ENCODE results near the gene ZIC4.

DNA sequence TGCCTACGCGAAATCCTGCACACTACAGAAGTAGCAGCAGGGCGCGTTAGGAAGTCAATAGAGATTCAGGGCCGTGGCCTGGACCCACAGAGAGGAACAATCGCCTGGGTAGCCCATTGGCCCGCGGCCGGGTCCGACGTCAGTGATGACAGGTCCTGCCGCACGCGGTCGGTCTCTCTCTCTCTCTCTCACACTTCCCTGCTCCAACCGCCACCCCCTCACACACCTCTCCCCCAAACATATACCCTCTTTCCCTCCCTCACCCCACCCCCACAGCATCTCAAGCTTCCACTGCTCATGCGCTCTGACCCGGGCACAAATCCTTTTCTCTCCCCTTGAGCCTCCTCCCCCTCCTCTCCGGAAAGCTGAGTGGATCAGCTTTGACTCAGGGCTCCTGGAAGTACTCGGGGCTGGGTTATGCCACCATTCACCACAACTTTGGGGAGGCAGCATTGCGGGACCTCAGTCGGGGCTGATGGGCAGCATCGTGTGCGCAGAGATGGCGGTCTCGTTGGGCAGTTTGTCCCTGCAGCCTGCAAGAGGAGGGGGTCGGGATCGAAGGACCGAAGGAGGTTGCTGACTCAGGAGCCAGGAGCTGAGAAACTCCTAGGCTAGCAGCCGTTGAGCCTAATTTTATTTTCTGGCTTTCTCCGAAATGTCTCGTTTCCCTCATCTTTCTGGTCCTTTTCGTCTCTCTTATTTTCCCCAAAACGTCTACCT, 9.0 kb downstream of the ZIC4 start:
- TF ChIP-seq POLR2A (IDR thresholded peaks at IDR 0.05; ENCODE audit: low read length) (no peak), GATA1 (IDR thresholded peaks at IDR 0.05; ENCODE audit: low read depth, low read length) (no peak)
